ENCODE data around the gene OASL.

DNA sequence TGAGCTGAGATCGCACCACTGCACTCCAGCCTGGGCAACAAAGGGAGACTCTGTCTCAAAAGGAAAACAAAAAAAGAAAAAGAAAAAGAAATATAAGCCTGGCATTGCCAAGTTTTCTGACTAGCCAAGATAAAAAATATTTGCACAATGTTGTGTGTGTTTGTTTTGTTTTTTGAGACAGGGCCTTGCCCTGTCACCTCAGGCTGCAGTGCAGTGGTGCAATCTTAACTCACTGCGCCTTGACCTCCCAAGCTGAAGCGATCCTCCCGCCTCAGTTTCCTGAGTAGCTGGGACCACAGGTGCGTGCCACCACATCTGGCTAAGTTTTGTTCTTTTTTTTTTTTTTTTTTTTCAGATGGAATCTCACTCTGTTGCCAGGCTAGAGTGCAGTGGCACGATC, 17.3 kb downstream of the OASL start:
- TF ChIP-seq, protein P1, sequence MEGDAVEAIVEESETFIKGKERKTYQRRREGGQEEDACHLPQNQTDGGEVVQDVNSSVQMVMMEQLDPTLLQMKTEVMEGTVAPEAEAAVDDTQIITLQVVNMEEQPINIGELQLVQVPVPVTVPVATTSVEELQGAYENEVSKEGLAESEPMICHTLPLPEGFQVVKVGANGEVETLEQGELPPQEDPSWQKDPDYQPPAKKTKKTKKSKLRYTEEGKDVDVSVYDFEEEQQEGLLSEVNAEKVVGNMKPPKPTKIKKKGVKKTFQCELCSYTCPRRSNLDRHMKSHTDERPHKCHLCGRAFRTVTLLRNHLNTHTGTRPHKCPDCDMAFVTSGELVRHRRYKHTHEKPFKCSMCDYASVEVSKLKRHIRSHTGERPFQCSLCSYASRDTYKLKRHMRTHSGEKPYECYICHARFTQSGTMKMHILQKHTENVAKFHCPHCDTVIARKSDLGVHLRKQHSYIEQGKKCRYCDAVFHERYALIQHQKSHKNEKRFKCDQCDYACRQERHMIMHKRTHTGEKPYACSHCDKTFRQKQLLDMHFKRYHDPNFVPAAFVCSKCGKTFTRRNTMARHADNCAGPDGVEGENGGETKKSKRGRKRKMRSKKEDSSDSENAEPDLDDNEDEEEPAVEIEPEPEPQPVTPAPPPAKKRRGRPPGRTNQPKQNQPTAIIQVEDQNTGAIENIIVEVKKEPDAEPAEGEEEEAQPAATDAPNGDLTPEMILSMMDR (IDR thresholded peaks at IDR 0.05; ENCODE audit: insufficient read depth, low read length), result no peak
- TF ChIP-seq, protein P2, sequence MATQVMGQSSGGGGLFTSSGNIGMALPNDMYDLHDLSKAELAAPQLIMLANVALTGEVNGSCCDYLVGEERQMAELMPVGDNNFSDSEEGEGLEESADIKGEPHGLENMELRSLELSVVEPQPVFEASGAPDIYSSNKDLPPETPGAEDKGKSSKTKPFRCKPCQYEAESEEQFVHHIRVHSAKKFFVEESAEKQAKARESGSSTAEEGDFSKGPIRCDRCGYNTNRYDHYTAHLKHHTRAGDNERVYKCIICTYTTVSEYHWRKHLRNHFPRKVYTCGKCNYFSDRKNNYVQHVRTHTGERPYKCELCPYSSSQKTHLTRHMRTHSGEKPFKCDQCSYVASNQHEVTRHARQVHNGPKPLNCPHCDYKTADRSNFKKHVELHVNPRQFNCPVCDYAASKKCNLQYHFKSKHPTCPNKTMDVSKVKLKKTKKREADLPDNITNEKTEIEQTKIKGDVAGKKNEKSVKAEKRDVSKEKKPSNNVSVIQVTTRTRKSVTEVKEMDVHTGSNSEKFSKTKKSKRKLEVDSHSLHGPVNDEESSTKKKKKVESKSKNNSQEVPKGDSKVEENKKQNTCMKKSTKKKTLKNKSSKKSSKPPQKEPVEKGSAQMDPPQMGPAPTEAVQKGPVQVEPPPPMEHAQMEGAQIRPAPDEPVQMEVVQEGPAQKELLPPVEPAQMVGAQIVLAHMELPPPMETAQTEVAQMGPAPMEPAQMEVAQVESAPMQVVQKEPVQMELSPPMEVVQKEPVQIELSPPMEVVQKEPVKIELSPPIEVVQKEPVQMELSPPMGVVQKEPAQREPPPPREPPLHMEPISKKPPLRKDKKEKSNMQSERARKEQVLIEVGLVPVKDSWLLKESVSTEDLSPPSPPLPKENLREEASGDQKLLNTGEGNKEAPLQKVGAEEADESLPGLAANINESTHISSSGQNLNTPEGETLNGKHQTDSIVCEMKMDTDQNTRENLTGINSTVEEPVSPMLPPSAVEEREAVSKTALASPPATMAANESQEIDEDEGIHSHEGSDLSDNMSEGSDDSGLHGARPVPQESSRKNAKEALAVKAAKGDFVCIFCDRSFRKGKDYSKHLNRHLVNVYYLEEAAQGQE (IDR thresholded peaks at IDR 0.05; ENCODE audit: insufficient replicate concordance, low read depth), result no peak
- TF ChIP-seq GABPA (IDR thresholded peaks at IDR 0.05; ENCODE audit: low read depth), result no peak
